ENCODE data around the gene SLAMF6.

DNA sequence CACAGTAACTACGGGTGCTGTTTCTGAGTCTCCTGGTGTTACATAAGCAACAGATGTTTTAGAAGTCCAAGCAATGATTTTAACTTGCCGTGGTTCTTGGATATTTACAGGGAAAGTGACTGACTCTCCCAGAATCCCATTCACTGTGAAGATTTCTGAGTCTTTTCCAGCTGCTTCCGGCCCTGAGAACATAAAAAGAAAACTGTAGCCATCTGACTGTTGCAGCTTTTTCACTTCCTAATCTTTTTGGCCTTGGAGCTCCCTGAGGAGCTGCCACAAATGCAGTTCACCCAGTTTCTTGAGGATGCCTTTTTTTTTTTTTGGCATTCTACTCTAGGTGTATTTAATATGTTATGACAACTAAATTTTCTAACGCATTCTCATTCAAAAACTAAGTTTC lies 42.5 kb upstream of the SLAMF6 start:
- TF ChIP-seq, protein P1, sequence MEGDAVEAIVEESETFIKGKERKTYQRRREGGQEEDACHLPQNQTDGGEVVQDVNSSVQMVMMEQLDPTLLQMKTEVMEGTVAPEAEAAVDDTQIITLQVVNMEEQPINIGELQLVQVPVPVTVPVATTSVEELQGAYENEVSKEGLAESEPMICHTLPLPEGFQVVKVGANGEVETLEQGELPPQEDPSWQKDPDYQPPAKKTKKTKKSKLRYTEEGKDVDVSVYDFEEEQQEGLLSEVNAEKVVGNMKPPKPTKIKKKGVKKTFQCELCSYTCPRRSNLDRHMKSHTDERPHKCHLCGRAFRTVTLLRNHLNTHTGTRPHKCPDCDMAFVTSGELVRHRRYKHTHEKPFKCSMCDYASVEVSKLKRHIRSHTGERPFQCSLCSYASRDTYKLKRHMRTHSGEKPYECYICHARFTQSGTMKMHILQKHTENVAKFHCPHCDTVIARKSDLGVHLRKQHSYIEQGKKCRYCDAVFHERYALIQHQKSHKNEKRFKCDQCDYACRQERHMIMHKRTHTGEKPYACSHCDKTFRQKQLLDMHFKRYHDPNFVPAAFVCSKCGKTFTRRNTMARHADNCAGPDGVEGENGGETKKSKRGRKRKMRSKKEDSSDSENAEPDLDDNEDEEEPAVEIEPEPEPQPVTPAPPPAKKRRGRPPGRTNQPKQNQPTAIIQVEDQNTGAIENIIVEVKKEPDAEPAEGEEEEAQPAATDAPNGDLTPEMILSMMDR (IDR thresholded peaks at IDR 0.05), result no peak
- no peak for TF ChIP-seq ZFX (IDR thresholded peaks at IDR 0.05; ENCODE audit: borderline replicate concordance)

Measured in 22Rv1 (cell line).